ENCODE data around the gene SLC25A19. TPM values are rescaled to one million over a fixed set of nuclear protein-coding genes. Genes with fewer than 3 reads are reported as not detected.
"Not testable (repeated sequence)": the region's sequence is repeated elsewhere in the genome, so short reads cannot be mapped to it uniquely, and the experiment has no call there.

SLC25A19 gene
- total RNA-seq, 1 donor from 2014 or later = 2.9 TPM

DNA sequence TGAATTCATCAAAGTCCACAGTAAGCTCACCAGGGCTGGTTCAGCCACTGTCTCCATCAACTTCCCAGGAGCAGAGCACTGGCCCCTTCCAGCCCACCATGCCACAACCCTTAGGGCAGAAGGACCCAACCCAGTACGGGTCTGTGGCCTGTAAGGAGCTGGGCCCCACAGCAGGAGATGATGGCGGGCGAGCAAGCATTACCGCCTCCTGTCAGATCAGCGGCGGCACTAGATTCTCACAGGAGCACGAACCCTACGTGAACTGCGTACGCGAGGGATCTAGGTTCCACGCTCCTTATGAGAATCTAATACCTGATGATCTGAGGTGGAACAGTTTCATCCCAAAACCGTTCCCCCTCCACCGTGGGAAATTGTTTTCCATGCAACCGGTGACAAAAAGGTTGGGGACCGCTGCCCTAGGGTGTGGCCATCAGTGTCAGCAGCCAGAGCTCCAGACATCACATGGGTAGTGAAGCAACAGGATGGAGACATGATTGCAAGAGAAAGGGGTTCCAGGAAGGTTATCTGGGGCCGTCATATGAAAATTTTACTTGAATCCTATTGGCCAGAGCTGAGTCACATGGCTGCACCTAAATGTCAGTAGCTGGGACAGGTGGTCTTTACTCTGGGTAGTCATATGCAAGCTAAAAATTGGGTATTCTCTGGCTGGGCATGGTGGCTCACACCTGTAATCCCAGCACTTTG is 12.4 kb upstream of the SLC25A19 start:
- Mint-ChIP-seq H3K9me3 (ENCODE audit: unreplicated experiment) (no peaks in the 10 kb centered on the region), H3K36me3 (ENCODE audit: low read depth, unreplicated experiment) (no peaks in the 10 kb centered on the region), H3K4me3 (ENCODE audit: unreplicated experiment) (no peak overlapping the region), H3K27me3 (ENCODE audit: unreplicated experiment) (peaks cover 1% of the 10 kb centered on the region), H3K27ac (ENCODE audit: unreplicated experiment) (no peak overlapping the region), H3K4me1 (ENCODE audit: unreplicated experiment) (no peaks in the 10 kb centered on the region)
- DNase-seq (ENCODE audit: low spot score) = no peak
- TF ChIP-seq, protein P1, sequence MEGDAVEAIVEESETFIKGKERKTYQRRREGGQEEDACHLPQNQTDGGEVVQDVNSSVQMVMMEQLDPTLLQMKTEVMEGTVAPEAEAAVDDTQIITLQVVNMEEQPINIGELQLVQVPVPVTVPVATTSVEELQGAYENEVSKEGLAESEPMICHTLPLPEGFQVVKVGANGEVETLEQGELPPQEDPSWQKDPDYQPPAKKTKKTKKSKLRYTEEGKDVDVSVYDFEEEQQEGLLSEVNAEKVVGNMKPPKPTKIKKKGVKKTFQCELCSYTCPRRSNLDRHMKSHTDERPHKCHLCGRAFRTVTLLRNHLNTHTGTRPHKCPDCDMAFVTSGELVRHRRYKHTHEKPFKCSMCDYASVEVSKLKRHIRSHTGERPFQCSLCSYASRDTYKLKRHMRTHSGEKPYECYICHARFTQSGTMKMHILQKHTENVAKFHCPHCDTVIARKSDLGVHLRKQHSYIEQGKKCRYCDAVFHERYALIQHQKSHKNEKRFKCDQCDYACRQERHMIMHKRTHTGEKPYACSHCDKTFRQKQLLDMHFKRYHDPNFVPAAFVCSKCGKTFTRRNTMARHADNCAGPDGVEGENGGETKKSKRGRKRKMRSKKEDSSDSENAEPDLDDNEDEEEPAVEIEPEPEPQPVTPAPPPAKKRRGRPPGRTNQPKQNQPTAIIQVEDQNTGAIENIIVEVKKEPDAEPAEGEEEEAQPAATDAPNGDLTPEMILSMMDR (IDR thresholded peaks at IDR 0.05; ENCODE audit: unreplicated experiment) = no peak

- Mint-ChIP-seq H3K9me3 (ENCODE audit: unreplicated experiment) (no peaks in the 10 kb centered on the region), H3K4me3 (ENCODE audit: unreplicated experiment) (no peak overlapping the region), H3K36me3 (ENCODE audit: low read depth, unreplicated experiment) (no peaks in the 10 kb centered on the region), H3K4me1 (ENCODE audit: unreplicated experiment) (no peaks in the 10 kb centered on the region), H3K27me3 (ENCODE audit: unreplicated experiment) (peaks cover 1% of the 10 kb centered on the region), H3K27ac (ENCODE audit: unreplicated experiment) (no peak overlapping the region)
- TF ChIP-seq, protein P1 (IDR thresholded peaks at IDR 0.05; ENCODE audit: unreplicated experiment) = no peak
- no peak for DNase-seq (ENCODE audit: low spot score)
Measured at GRCh38 chr17:75301049-75301448, 11.8 kb upstream of the SLC25A19 start.

GRCh38 chr17:75300280-75300679 is 11.0 kb upstream of the SLC25A19 start:
- Mint-ChIP-seq H3K9me3 (ENCODE audit: unreplicated experiment) (no peaks in the 10 kb centered on the region), H3K27ac (ENCODE audit: unreplicated experiment) (no peak overlapping the region), H3K4me3 (ENCODE audit: unreplicated experiment) (no peak overlapping the region), H3K4me1 (ENCODE audit: unreplicated experiment) (no peaks in the 10 kb centered on the region), H3K27me3 (ENCODE audit: unreplicated experiment) (peaks cover 1% of the 10 kb centered on the region), H3K36me3 (ENCODE audit: low read depth, unreplicated experiment) (no peaks in the 10 kb centered on the region)
- TF ChIP-seq, protein P1 (IDR thresholded peaks at IDR 0.05; ENCODE audit: unreplicated experiment) = no peak
- no peak for DNase-seq (ENCODE audit: low spot score)

DNA sequence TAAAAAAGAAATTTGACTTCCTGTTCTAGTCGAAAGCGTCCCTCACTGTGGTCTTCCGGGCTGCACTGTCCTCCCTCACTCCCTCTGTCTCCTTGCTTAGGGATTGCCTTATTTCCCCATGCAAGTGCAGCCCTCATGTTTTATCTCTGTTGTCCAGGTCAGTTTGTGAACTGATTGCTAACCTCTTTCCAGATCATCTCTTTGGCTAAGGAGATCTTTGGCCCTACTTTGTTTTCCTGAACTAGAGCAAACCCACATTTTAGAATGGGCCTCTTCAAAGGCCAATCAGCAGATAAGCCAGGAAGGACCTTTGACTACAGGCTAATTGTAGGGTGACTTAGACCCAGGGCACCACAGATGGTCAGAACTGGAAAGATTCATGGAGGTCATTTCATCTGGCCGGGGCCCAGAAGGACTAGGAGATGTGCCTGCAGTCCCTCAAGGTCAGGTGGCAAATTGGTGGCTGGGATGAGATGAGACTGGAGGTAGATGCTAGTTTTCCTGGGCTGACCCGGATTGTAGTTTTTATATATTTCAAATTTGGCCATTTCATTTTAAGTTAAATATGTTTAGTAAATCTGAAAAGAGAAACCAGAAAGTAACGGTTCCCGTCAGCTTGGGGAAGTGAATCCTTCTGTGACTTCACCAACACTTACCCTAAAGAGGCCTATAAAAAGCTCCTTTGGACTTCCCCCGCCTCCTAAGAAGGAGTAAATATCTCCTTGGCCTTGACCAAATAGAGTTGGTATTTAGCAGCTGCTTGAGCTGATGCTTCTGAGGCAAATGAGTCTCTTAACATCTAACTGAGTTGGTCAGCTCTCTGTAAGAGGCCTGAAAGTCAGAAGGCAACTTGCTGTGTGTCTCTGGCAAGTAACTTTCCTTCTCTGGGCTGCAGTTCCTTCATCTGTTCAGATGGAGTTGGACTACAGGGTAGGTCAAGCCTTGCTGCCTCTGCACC is 6.2 kb upstream of the SLC25A19 start:
- TF ChIP-seq, protein P1 (IDR thresholded peaks at IDR 0.05; ENCODE audit: unreplicated experiment) = no peak
- Mint-ChIP-seq H3K4me3 (ENCODE audit: unreplicated experiment) (no peak overlapping the region), H3K27me3 (ENCODE audit: unreplicated experiment) (no peaks in the 10 kb centered on the region)

GRCh38 chr17:75292810-75293448 is 3.7 kb upstream of the SLC25A19 start:
- DNase-seq (ENCODE audit: low spot score); H3K9me3 Mint-ChIP-seq (ENCODE audit: unreplicated experiment); H3K27ac Mint-ChIP-seq (ENCODE audit: unreplicated experiment); H3K36me3 Mint-ChIP-seq (ENCODE audit: low read depth, unreplicated experiment); H3K4me1 Mint-ChIP-seq (ENCODE audit: unreplicated experiment); H3K27me3 Mint-ChIP-seq (ENCODE audit: unreplicated experiment); H3K4me3 Mint-ChIP-seq (ENCODE audit: unreplicated experiment): not testable (repeated sequence)

More for the DNA sequence above, 6.2 kb upstream of the SLC25A19 start:
- Mint-ChIP-seq H3K4me1 (ENCODE audit: unreplicated experiment) (no peaks in the 10 kb centered on the region), H3K9me3 (ENCODE audit: unreplicated experiment) (no peaks in the 10 kb centered on the region), H3K27ac (ENCODE audit: unreplicated experiment) (no peak overlapping the region), H3K36me3 (ENCODE audit: low read depth, unreplicated experiment) (no peaks in the 10 kb centered on the region)
- DNase-seq (ENCODE audit: low spot score) = no peak

All from endothelial cell (in vitro differentiated cells).